Activated effector memory CD4-positive, alpha-beta T cell treated with Interleukin-2 at 50 U/mL for 16 hours (primary cell): Measurements from ENCODE around the gene FTCD.
"Not testable (repeated sequence)": the region's sequence is repeated elsewhere in the genome, so short reads cannot be mapped to it uniquely, and the experiment has no call there.

Source experiments
- DNase-seq: peaks from one replicate; pipeline ENCODE4 v3.0.0-alpha.2; 2020

The FTCD gene

DNA sequence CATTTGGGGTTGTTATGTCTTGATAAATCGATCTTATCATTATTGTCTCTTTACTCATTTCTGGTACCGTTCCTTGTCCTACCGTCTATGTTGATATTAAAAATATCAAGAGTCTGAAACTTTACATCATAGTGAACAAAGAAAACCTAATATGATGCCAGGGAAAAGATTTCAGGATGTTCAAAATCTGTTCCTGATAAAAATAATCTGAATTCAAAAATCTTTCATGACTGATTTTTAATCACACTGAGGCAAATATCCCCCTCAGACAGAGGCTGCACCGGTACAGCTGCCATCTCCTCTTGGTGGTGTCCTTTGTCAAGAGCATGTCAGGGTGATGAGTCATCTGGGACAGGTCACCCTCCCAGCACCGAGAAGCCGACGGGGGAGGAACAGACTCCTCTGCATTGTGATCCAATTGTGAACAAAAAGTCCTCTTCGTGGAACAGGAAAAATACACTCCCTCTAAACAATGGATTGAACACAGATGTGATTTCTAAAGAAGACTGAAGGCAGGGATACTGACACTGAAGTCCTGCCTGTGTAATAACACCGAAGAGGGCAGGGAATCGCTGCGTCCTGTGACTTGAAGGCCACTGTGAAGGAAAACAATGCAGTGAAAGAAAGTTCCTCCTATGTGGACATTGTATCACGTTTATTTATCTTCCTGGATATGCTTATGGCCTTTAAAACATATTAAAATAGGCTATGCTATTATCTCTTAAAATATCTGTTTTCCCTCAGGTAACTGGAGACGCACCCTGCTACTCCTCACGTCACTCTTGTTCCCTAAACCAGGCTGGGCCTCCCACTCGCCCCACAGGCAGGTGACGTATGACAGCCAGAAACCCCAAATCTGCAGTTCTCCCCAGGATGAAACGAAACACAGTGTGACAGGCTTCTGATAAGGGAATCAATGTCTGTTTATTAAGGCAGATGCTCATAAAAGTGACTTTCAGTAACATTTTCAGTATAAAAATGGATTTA is 33.1 kb upstream of the FTCD start:
- no peak for DNase-seq

- no peak for DNase-seq
Observed at GRCh38 chr21:46187814-46188213, 32.4 kb upstream of the FTCD start.

DNA sequence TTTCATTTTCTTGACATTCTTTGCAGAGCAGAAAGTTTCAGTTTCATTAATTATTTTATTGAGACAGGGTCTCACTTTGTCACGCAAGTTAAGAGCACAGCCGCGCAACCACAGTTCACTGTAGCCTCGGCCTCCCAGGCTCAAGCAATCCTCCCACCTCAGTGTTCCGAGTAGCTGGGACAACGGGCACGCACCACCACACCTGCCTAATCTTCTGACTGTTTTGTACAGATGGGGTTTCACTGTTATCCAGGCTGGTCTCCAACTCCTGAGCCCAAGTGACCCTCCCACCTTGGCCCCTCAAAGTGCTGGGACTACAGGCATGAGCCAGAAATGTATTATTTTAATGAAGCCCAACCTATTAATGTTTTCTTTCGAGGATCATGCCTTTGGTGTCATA is 31.9 kb upstream of the FTCD start:
- DNase-seq = no peak

- DNase-seq = no peak
Observed at GRCh38 chr21:46185716-46186115, 30.3 kb upstream of the FTCD start.

DNA sequence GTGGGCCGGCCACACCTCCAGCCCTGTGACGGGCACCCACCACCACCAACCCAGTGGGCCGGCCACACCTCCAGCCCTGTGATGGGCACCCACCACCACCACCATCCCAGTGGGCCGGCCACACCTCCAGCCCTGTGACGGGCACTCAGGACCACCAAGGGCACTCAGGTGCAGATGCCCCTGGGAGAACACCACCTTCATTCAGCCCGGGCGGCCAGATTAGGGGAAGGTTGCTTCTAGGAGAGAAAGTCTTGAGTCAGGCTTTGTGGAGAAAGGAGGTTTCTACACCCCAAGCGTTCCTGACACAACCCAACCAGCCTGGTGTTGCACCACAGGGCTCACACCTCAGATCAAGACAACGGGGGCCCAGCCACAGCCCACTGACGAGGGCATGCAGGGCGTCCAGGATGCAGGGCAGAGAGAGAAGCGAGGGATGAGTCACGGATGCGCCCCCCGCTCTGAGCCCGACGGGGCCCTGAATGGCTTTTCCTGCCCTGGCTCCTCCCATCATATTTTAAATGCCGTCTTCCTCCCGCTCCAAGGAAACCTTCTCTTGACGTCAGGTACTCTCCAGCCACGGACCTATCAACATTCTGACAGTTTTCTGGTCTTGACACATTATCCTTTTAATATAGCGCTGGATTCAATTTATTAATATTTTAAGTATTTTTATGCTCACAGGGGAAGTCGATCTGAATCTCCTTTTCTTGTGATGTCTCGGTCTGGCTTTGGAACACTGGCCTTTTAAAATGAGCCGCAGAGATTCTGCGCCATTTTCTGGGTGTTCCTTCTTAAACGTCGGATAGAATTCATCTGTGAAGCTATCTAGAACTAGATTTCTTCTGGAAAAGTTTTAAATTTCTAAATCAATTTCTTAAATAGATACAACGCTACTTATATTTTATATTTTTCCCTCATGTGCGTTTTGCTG is 29.5 kb upstream of the FTCD start:
- peak; percentile 37 for DNase-seq

- DNase-seq = peak; percentile 15
Observed at GRCh38 chr21:46183910-46184624, 28.7 kb upstream of the FTCD start, which contains the start of gene SPATC1L. TSS of gene SPATC1L (minus strand) at chr21:46184459. CDS start at chr21:46182816, 1,643 bp downstream.

GRCh38 chr21:46183337-46183909 is 28.0 kb upstream of the FTCD start:
- not testable (repeated sequence) for DNase-seq

DNA sequence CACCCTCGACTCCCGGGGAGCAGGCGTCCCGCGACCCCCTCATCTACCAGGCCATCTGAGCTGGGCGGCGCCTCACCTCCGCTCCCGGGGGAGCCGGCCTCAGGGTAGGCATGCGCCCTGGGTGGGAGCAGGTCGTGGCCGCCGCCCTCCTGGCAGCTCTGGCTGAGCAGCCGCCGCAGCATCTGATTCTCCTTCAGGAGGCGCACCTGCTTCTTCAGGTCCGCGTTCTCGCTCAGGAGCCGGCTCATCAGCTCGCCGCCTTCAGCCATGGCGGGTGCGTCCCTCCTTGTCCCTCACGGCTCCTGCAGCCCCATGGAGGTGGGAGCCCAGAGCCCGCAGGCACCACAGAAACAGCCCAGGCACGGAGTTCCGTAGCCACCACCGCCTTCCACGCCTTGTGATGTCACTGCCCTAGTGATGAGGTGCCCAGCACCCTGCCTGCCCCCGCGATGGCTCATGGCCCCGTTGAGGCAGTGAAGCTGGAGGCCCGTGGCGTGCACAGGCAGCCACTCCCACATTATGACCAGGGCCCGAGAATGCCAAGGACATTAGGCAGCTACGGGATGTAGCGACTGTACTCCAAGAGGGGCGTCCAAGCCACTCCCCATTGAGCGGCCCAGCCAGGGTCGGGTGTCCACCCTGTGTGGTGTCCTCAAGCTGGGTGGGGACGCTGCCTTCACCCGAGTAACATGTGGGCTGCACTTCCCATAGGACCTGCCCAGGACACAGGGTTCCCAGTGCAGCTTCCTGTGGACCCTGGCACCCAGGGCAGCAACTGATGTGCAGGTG is 27.4 kb upstream of the FTCD start:
- DNase-seq = no peak

DNA sequence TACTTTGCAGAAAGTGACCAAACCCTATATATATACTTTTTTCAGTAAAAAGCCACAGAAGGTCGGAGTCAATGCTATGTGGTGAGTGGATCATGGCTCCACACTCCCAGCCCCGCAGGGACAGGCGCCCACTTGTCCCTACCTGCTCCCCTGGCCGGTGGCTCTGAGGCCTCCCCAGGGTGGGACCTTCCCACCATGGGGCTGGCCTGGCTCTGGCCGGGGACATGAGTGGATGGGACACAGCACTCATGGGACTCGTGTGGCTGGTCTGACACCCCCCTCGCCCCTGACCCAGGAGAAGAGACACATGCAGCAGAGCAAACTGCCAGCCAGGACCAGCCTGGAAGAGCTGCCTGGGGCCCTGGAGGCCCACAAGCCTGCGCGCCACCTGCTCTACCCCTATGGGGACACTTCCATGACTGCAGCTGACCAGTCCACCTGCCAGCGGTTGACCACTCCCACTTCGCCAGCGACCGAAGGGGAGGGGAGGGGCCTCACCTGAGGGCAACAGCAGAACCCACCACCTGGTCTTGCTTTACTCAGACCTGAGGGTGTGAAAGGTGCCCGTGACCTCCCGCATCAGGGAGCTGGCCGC is 26.7 kb upstream of the FTCD start:
- DNase-seq = no peak

DNA sequence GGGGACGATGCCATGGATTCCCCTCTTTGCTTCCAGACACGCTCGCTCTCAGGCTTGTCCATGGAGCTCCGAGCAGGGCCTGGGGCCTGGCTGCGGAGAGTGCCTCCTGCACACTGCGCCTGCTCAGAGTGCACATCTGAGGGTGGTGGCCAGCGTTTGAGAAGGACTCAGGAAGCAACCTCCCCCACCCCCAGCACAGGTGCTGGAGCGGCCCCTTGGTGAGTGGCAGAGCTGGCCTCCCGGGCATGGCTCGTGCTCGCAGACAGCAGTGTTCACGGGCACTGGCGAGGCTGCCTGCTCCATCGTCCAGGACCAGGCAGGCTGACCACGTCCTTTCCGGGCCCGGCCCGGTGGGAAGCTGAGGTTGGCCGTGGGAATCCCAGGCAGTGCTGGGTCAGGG is 26.1 kb upstream of the FTCD start:
- DNase-seq = no peak

DNA sequence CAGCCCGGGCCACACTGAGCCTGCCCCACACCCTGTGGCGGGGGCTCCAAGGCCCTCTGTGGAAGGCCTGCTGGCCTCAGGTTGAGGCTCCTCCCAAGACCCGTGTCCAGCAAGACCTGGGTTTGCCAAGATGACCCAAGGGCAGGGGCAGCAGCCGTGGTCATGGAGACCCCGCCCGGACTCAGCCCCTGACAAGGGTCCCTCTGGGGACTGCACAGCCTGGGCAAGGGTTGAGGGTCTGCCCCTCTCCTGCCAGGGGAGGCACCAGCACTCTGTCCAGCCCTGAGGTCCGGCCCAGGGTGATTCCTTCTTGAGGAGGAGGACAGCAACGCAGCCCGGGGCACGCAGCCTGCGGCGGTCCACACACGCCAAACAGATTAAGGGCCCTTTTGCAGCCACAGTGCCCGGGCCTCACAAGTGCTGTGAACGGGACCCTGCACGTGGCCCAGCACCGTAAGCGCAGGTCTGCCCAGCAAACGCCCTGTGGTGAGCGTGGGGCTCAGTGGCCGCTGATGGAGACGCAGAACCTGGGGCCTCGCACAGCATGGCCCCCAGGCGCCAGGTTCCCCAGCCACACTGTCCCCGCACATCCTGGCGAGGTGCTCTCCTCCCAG is 25.5 kb upstream of the FTCD start:
- no peak for DNase-seq

- no peak for DNase-seq
Observed at GRCh38 chr21:46180079-46180722, 24.8 kb upstream of the FTCD start.

GRCh38 chr21:46179708-46180078 is 24.3 kb upstream of the FTCD start:
- DNase-seq = no peak

- DNase-seq = no peak
Observed at GRCh38 chr21:46178961-46179360, 23.6 kb upstream of the FTCD start.

GRCh38 chr21:46176443-46177129 is 21.2 kb upstream of the FTCD start:
- not testable (repeated sequence) for DNase-seq

DNA sequence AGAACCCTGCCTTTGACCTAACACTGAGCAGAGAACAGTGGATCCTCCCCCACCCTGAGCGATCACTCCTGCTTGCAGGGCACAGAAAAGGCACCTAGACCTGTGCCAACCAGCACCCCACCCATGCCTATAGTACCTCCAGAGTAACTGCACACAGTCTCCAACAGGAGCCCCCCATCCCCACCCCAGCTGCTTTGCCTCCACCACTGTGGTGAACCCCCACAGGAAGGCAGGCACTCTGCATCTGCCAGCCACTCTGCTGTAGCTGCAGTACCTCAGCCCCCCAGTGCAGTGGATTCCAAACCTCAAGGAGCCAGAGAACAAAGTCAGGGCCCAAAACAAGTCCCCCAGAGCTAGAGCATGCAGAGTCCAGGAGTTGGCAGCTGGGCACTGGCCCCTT is 18.2 kb upstream of the FTCD start:
- no peak for DNase-seq

DNA sequence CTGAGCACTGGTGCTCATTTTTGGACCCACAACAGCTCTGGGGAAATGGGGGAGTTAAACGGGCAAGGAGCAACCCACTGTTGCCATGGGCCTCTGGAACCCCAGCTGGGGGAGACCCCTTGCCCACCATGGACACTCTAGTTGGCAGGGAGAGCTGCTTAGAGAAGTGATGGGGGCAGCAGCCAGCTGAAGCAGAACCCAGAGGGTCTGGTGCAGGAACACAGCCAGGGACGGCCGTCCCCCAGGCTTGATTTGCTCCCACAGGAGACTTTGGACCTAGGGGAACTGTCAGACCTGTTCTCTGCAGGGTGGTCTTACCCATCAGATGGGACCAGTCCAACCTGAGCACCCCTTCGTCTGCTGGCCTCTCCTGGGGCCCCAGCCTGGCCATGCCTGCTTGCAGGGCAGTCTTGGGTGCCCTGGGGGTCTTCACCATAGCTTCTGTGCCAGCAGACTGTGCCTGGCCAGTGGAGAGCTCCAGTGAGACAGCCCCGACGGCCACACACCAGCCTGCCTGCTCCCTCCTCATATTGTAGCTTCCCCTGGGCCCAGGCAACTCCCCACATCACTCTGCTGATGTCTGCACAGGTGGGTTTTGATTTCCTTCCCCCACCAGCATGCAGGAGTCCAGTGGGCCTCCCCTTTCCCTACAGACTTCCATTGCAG is 17.6 kb upstream of the FTCD start:
- no peak for DNase-seq

DNA sequence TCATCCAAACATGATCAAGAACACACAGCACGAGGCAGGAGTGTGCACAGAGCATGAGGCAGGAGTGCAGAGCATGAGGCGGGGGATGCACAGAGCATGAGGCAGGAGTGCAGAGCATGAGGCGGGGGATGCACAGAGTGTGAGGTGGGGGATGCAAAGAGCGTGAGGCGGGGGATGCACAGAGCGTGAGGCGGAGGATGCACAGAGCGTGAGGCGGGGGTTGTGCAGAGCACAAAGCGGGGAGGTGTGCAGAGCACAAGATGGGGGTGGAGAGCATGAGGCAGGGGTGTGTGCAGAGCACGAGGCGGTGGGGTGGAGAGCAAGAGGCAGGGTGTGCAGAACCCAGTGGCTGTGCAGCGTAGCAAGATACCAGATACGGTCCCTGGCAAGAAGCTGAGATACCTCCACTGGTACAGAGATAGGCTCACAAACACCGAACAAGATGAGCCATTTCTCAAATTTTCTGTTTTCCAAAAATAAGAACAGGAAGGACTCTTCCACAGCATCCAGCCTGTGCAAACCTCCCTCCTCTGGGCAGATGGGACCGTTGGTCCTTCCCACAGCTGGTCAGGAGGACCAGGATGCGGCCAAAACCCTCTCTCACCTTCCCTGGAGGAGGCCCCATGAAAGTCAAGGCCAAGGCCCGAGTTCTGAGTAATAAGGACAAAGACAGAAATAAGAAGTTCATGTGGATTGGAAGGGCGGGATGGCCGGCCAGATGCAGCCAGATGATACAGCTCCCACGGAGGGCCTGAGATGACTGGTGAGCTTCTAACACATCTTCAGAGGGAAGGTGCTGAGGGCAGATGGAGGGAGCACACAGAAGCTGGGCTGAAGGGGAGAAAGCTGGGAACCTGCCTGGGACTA is 16.9 kb upstream of the FTCD start:
- no peak for DNase-seq
